Measurements from ENCODE around the gene KCNJ11.

The KCNJ11 gene

GRCh38 chr11:17385492-17385891 is 3.0 kb downstream of the KCNJ11 start:
- no peak overlapping the region for H2AFZ ChIP-seq (ENCODE audit: low read depth, low read length, severe bottlenecking)
- no peak overlapping the region for H3K9ac ChIP-seq (ENCODE audit: low read length)
- no peaks in the 10 kb centered on the region for H3K9me2 ChIP-seq (replicated peaks; ENCODE audit: insufficient read depth, low read length)
- no peaks in the 10 kb centered on the region for H3K27me3 ChIP-seq (ENCODE audit: low read length)
- 0 out of 2 replicates have a peak, but pooled peaks cover 3% of the 10 kb centered on the region for H3F3A ChIP-seq (ENCODE audit: insufficient read depth)
- no peaks in the 10 kb centered on the region for H3K36me3 ChIP-seq (ENCODE audit: low read length)
- no peaks in the 10 kb centered on the region for H4K20me1 ChIP-seq (ENCODE audit: low read depth, low read length)
- H3K4me3 ChIP-seq (ENCODE audit: insufficient read depth, low read length, poor library complexity, severe bottlenecking): no peak overlapping the region
- no peak overlapping the region for H3K27ac ChIP-seq (ENCODE audit: low read depth, low read length)
- H3K9me3 ChIP-seq (ENCODE audit: insufficient read depth, low read length): no peaks in the 10 kb centered on the region
- H3K4me2 ChIP-seq (ENCODE audit: low read depth, low read length, poor library complexity, severe bottlenecking): no peak overlapping the region
- no peaks in the 10 kb centered on the region for H3K79me2 ChIP-seq (ENCODE audit: insufficient read depth, low read length)
- TF ChIP-seq EZH2phosphoT487 (conservative IDR thresholded peaks at IDR 0.05; ENCODE audit: low read length) (no peak), CTCF (IDR thresholded peaks at IDR 0.05; ENCODE audit: insufficient read depth, low read length, poor library complexity, severe bottlenecking) (no peak)

DNA sequence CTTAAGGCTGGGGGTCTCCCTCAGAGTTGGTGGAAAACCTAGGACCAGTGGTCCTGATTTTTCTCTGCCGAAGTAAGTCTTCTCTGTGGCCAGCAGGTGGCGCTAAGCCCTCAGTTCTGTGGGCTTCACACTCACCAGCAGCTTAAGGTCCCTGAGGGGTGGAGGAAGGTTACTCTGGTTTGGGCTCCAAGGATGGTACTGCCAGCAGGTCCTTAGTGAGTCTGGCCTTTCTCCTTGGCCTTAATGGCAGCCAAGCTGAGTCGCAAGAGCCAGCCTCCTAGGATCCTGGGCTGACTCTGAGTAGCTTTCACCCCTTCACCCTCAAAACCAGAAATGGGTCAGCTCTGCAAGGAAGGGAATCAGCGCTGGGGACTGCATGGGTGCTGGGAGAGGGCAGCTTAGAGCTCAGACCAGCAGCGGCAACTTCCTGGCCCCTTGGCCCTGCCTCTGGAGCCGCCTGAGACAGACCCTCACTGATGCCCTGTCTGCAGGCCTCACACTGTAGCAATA is 4.4 kb downstream of the KCNJ11 start:
- Histone ChIP-seq H3F3A (ENCODE audit: insufficient read depth) (no peaks in the 10 kb centered on the region), H2AFZ (ENCODE audit: low read depth, low read length, severe bottlenecking) (no peak overlapping the region), H3K79me2 (ENCODE audit: insufficient read depth, low read length) (no peaks in the 10 kb centered on the region), H3K36me3 (ENCODE audit: low read length) (peaks cover 4% of the 10 kb centered on the region), H3K27me3 (ENCODE audit: low read length) (no peaks in the 10 kb centered on the region), H4K20me1 (ENCODE audit: low read depth, low read length) (no peaks in the 10 kb centered on the region), H3K9me3 (ENCODE audit: insufficient read depth, low read length) (no peaks in the 10 kb centered on the region), H3K9ac (ENCODE audit: low read length) (no peak overlapping the region), H3K4me3 (ENCODE audit: insufficient read depth, low read length, poor library complexity, severe bottlenecking) (no peak overlapping the region), H3K9me2 (replicated peaks; ENCODE audit: insufficient read depth, low read length) (no peaks in the 10 kb centered on the region), H3K4me2 (ENCODE audit: low read depth, low read length, poor library complexity, severe bottlenecking) (no peak overlapping the region), H3K27ac (ENCODE audit: low read depth, low read length) (no peak overlapping the region)
- peak; percentile 99 for TF ChIP-seq CTCF (IDR thresholded peaks at IDR 0.05; ENCODE audit: insufficient read depth, low read length, poor library complexity, severe bottlenecking)
- no peak for TF ChIP-seq EZH2phosphoT487 (conservative IDR thresholded peaks at IDR 0.05; ENCODE audit: low read length)

- no peak overlapping the region for H3K27ac ChIP-seq (ENCODE audit: low read depth, low read length)
- H3K9me3 ChIP-seq (ENCODE audit: insufficient read depth, low read length): peaks cover 4% of the 10 kb centered on the region; the same call in 1 of the 2 replicates
- peaks cover 10% of the 10 kb centered on the region for H3K36me3 ChIP-seq (ENCODE audit: low read length)
These were observed 5.0 kb downstream of the KCNJ11 start for GRCh38 chr11:17383461-17383860.

More at GRCh38 chr11:17383461-17383860, 5.0 kb downstream of the KCNJ11 start:
- Histone ChIP-seq H3K9me2 (replicated peaks; ENCODE audit: insufficient read depth, low read length) (no peaks in the 10 kb centered on the region), H2AFZ (ENCODE audit: low read depth, low read length, severe bottlenecking) (no peak overlapping the region), H3F3A (ENCODE audit: insufficient read depth) (no peaks in the 10 kb centered on the region), H3K4me3 (ENCODE audit: insufficient read depth, low read length, poor library complexity, severe bottlenecking) (no peak overlapping the region), H4K20me1 (ENCODE audit: low read depth, low read length) (no peaks in the 10 kb centered on the region), H3K79me2 (ENCODE audit: insufficient read depth, low read length) (no peaks in the 10 kb centered on the region), H3K4me2 (ENCODE audit: low read depth, low read length, poor library complexity, severe bottlenecking) (no peak overlapping the region), H3K9ac (ENCODE audit: low read length) (no peak overlapping the region), H3K27me3 (ENCODE audit: low read length) (no peaks in the 10 kb centered on the region)
- TF ChIP-seq EZH2phosphoT487 (conservative IDR thresholded peaks at IDR 0.05; ENCODE audit: low read length): no peak
- TF ChIP-seq CTCF (IDR thresholded peaks at IDR 0.05; ENCODE audit: insufficient read depth, low read length, poor library complexity, severe bottlenecking): no peak
